Neural cell (in vitro differentiated cells): Measurements from ENCODE around the gene DCAF6. TPM values are rescaled to one million over a fixed set of nuclear protein-coding genes. Genes with fewer than 3 reads are reported as not detected.
"Not testable (repeated sequence)": the region's sequence is repeated elsewhere in the genome, so short reads cannot be mapped to it uniquely, and the experiment has no call there.

ENCODE experiments used
- H2AFZ ChIP-seq: fragments of 200-600, 300-800 bp; sonication (generic), shearing (Covaris generic); 2 replicates; pipeline ENCODE4 v1.6.0; 2014; ENCODE audit warnings: low read depth, mild to moderate bottlenecking, antibody characterized with exemption, low read length, moderate library complexity
- H3F3A ChIP-seq: fragments of 200-600 bp; shearing (Covaris generic); 2 replicates; pipeline ENCODE4 v1.6.1; 2016; ENCODE audit warnings: mild to moderate bottlenecking, moderate library complexity, mixed read lengths, antibody characterized with exemption, low read length; ENCODE audit not compliant: insufficient read depth, poor library complexity, severe bottlenecking
- H3K27ac ChIP-seq: fragments of 200-600, 300-800 bp; sonication (generic), shearing (Covaris generic); 2 replicates; pipeline ENCODE4 v1.5.1; 2014; ENCODE audit warnings: mild to moderate bottlenecking, low read length, moderate library complexity
- H3K27me3 ChIP-seq: fragments of 300-800, 200-600 bp; sonication (generic), shearing (Covaris generic); 2 replicates; pipeline ENCODE4 v1.6.0; 2014; ENCODE audit warnings: mild to moderate bottlenecking, low read depth, low read length, moderate library complexity; ENCODE audit not compliant: insufficient read depth
- H3K36me3 ChIP-seq: fragments of 300-800, 200-600 bp; sonication (generic), shearing (Covaris generic); 2 replicates; pipeline ENCODE4 v1.5.1; 2014; ENCODE audit warnings: mild to moderate bottlenecking, antibody characterized with exemption, low read length, moderate library complexity; ENCODE audit not compliant: insufficient read depth
- H3K4me2 ChIP-seq: fragments of 300-800, 200-600 bp; sonication (generic), shearing (Covaris generic); 2 replicates; pipeline ENCODE4 v1.6.0; 2014; ENCODE audit warnings: mild to moderate bottlenecking, low read length
- H3K4me3 ChIP-seq: fragments of 300-800, 200-600 bp; sonication (generic), shearing (Covaris generic); 2 replicates; pipeline ENCODE4 v1.5.1; 2014; ENCODE audit warnings: mild to moderate bottlenecking, low read length, moderate library complexity
- H3K79me2 ChIP-seq: fragments of 200-600 bp; shearing (Covaris generic); replicated peaks from 2 replicates; pipeline ENCODE4 v1.6.0; 2014; ENCODE audit warnings: mild to moderate bottlenecking, low read length, moderate library complexity; ENCODE audit not compliant: insufficient read depth
- H3K9ac ChIP-seq: fragments of 300-800, 200-600 bp; sonication (generic), shearing (Covaris generic); 2 replicates; pipeline ENCODE4 v1.6.1; 2016; ENCODE audit warnings: mild to moderate bottlenecking, low read length, mixed read lengths
- H3K9me2 ChIP-seq: fragments of 200-600 bp; shearing (Covaris generic); 2 replicates; pipeline ENCODE4 v1.6.1; 2016; ENCODE audit warnings: mild to moderate bottlenecking, low read length, mixed read lengths; ENCODE audit not compliant: insufficient read depth
- H3K9me3 ChIP-seq: fragments of 200-600, 300-800 bp; sonication (generic), shearing (Covaris generic); 2 replicates; pipeline ENCODE4 v1.6.1; 2016; ENCODE audit warnings: mild to moderate bottlenecking, mixed run types, low read length, moderate library complexity, mixed read lengths
- H4K20me1 ChIP-seq: fragments of 200-600 bp; shearing (Covaris generic); 2 replicates; pipeline ENCODE4 v1.6.1; 2016; ENCODE audit warnings: mild to moderate bottlenecking, mixed run types; ENCODE audit not compliant: insufficient read depth
- CTCF ChIP-seq: fragments of 450-650 bp; IDR thresholded peaks from 2 replicates; pipeline ENCODE4 v1.5.1; 2014; ENCODE audit warnings: antibody characterized with exemption, mild to moderate bottlenecking, moderate library complexity; ENCODE audit not compliant: poor library complexity, severe bottlenecking
- EP300 ChIP-seq: fragments of 450-650 bp; conservative IDR thresholded peaks from 2 replicates; pipeline ENCODE4 v1.6.1; 2014; ENCODE audit warnings: antibody characterized with exemption, mild to moderate bottlenecking, moderate library complexity; ENCODE audit not compliant: poor library complexity, severe bottlenecking
- EZH2 ChIP-seq: fragments of 200-600, 300-800 bp; shearing (Covaris generic), sonication (generic); IDR thresholded peaks from 2 replicates; pipeline ENCODE4 v1.6.1; 2014; ENCODE audit warnings: antibody characterized with exemption, low read length, borderline replicate concordance, mild to moderate bottlenecking; ENCODE audit not compliant: insufficient read depth, poor library complexity, severe bottlenecking
- MXI1 ChIP-seq: fragments of 450-650 bp; conservative IDR thresholded peaks from 2 replicates; pipeline ENCODE4 v1.6.1; 2014; ENCODE audit warnings: antibody characterized with exemption, mild to moderate bottlenecking; ENCODE audit not compliant: poor library complexity, severe bottlenecking
- POLR2AphosphoS5 ChIP-seq: IDR thresholded peaks from 2 replicates; pipeline ENCODE4 v1.6.1; 2012
- RAD21 ChIP-seq: fragments of 450-650 bp; conservative IDR thresholded peaks from 2 replicates; pipeline ENCODE4 v1.6.1; 2014; ENCODE audit warnings: antibody characterized with exemption, mild to moderate bottlenecking, moderate library complexity
- REST ChIP-seq: IDR thresholded peaks from 2 replicates; pipeline ENCODE4 v1.6.1; 2012; ENCODE audit warnings: borderline replicate concordance
- SMC3 ChIP-seq: fragments of 450-650 bp; conservative IDR thresholded peaks from 2 replicates; pipeline ENCODE4 v1.6.1; 2014; ENCODE audit warnings: antibody characterized with exemption, mild to moderate bottlenecking, moderate library complexity; ENCODE audit not compliant: poor library complexity
- TAF1 ChIP-seq: IDR thresholded peaks from 2 replicates; pipeline ENCODE4 v1.6.1; 2012; ENCODE audit warnings: low read depth
- polyA minus RNA-seq: library from RNA; depleted of rRNA, polyadenylated mRNA; stranded (reverse); fragments of >200 nt; gene quantifications from 2 replicates; pipeline ENCODE4 v1.2.3, GENCODE V29; 2014
- polyA plus RNA-seq: library from polyadenylated mRNA; depleted of rRNA; stranded (reverse); fragments of >200 nt; gene quantifications from 2 replicates; pipeline ENCODE4 v1.2.3, GENCODE V29; 2014

The DCAF6 gene
- polyA plus RNA-seq: 37.2 and 44.8 TPM in 2 replicates
- polyA minus RNA-seq: 46.0 and 48.9 TPM in 2 replicates

GRCh38 chr1:167936068-167936929 lies at the start of gene DCAF6:
DCAF6 (plus strand) TSS chr1:167936683; CDS start chr1:167936912, 229 bp downstream.
- H3K27ac ChIP-seq: peak within 1 kb of the TSS; percentile 97
- TF ChIP-seq EP300 (peak; percentile 35), POLR2AphosphoS5 (peak; percentile 90), MXI1 (peak; percentile 50), CTCF (peak; percentile 20), SMC3 (no peak), REST (peak; percentile 68), EZH2 (no peak), TAF1 (peak; percentile 9), RAD21 (no peak)
- H3K79me2 ChIP-seq: peaks cover 44% of the 10 kb centered on the region
- no peaks in the 10 kb centered on the region for H3K9me3 ChIP-seq
- peak within 1 kb of the TSS; percentile 91 for H3K4me3 ChIP-seq
- H3F3A ChIP-seq: no peaks in the 10 kb centered on the region
- peak within 1 kb of the TSS; percentile 83 for H3K9ac ChIP-seq
- H2AFZ ChIP-seq: peak within 1 kb of the TSS; percentile 81
- no peaks in the 10 kb centered on the region for H4K20me1 ChIP-seq
- H3K27me3 ChIP-seq: no peaks in the 10 kb centered on the region
- no peaks in the 10 kb centered on the region for H3K36me3 ChIP-seq
- peak within 1 kb of the TSS; percentile 91 for H3K4me2 ChIP-seq
- H3K9me2 ChIP-seq: no peaks in the 10 kb centered on the region

GRCh38 chr1:167887187-167887586 lies 49.3 kb upstream of the DCAF6 start:
- not testable (repeated sequence) for H3K4me3 ChIP-seq, H3K27ac ChIP-seq, H4K20me1 ChIP-seq, H3K27me3 ChIP-seq, H3K9me3 ChIP-seq, H3F3A ChIP-seq, H2AFZ ChIP-seq, H3K9ac ChIP-seq, H3K9me2 ChIP-seq, H3K36me3 ChIP-seq, H3K4me2 ChIP-seq, H3K79me2 ChIP-seq
